8988T (cell line): Measurements from ENCODE around the gene AIDA.
"Not testable (repeated sequence)": the region's sequence is repeated elsewhere in the genome, so short reads cannot be mapped to it uniquely, and the experiment has no call there.

Experiments
- DNase-seq: peaks from one replicate; pipeline ENCODE4 v3.0.0; 2011

The AIDA gene

DNA sequence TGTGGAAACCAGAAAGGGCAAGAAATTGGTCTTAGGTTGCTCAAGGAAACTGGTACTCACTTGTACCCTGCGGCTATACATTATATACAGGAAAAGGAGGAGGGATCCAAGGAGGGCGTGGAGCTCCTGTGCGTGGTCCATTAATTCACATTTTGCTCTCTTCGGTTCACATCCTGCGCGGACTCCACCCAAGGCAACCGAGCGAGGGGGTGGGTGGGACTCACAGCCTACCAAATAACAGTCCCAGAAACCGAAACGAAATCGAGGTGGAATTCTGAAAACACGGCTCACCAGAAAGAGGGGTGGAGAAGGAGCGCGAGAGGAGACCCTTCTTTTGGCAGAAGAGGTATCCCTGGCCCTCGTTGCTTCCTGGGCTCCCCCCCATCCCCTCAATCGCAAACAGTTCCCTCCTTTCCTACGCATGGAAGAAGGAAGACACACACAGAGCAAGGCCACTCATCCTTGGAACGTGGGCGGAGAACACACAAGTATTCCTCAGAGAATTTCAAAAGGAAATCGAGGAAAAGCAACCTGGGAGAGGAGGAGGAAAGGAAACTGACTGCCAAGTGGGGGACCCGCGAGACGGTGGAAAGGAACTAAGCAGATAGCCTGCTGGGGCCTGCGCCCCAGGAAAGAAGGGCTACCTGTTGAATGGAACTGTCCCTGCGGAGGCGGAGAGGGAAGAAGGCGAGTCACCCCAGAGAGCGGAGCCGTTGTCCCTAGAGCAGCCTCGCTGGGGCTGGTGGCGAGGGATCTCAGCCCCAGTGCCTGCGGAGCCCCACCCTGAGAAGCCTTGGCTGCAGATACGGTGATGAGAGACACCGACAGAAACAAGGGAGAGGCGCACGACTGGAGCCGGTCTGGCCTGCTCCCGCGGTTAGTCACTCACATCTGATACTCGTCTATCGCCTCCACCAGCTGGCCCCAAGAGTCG, 705 bp downstream of the AIDA start:
- peak; percentile 46 for DNase-seq

DNA sequence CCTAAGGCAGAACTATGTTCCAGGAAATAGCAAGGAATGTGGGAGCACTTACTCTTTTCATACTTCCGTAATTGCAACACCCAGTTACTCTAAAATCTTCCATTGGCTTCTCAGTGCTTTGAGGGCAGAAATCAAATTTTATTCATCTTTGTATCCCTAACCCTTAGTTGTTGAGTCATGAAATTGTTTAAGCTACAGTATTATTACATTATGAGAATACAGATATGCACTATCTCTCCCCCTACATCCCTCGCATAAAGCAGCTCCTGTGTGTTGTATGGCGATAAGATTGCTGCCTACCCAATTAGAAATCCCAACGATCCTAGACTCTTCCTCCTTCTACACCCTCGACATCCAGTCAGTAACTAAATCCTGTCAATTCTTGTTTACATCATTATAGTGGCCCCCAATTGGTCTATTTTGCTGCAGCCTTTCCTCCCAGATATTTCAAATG, 2.6 kb downstream of the AIDA start:
- no peak for DNase-seq

DNA sequence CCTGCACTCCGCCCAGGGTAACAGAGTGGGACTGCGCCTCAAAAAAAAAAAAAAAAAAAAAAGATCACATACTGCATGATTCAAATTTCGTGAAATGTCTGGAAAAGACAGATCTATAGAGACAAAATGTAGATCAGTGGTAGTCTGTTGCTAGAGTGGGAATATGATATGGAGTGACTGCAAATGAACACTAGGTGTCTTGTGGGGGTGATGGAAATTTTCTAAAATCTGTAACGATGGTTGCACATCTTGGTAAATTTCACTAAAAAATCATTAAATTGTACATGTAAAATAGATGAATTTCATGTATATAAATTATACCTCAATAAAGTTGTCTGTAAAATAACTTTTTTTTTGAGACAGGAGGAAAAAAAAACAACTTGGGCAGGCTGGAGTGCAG, 5.5 kb downstream of the AIDA start:
- DNase-seq, result no peak

DNA sequence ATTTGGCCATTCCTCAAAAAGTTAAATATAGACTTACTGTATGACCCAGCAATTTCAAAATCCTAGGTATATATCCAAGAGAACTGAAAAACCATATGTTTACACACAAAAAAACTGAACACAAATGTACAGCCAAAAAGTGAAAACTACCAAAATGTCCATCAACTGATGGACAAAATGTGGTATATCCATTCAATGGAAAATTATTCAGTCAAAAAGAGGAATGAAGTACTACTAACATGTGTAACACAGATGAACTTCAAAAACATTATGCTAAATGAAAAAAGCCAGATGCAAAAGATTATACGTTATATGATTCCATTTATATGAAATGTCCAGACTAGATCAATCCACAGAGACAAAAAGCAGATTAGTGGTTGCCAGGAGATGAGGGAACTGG, 8.0 kb downstream of the AIDA start:
- no peak for DNase-seq

DNA sequence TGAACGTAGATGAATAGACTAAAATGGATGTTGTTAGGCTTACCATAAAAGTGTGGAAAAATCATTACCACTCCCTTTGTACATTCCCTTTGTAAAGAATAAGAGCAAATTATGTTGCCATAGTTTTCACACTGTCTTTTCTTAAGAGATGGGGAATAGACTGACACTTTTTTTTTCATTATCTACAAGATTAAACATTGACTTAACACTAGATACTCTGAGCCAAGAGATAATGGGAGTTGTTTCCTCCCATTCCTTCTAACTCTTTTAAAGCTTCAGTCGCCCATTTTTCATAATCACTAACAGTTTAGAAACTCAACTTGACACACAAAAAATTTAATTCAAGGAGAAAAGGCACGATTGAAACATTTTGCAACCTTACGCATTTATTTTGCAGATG, 10.1 kb downstream of the AIDA start:
- DNase-seq, result no peak

DNA sequence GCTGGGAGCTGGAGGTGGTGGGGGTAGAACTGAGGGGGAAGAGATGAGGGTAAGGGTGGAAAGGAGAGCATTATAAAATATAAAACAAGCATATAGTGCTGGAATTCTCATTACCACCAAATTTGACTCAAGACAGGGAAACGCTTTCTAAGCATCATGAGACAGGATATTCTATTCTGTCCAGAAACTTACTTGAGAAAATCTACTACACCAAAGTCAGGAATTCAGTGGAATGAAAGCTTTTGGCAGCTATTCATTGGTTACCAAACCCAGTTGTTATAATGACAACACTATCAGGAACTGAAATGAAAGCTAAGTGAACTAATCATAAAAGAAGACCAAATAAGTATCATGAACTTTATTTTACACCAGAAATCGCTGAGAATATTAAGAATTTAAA, 14.5 kb downstream of the AIDA start:
- DNase-seq, result no peak

DNA sequence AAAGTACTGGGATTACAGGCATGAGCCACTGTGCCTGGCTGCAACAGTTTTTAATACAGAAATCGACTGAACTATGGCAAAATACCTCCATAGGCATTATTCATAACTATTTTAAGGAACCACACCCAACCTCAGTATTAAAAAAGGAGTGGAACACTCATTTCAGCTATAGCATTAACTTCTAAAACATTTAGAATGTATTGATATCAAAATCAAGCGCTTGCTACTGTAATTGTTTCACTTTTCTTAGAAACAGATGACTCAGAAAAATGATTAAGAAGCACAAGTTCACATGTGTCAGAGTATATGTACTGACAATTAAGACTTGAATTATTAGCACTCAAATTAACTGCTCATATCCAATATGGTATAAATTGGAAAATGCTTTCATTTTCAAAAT, 15.1 kb downstream of the AIDA start:
- DNase-seq, result no peak

DNA sequence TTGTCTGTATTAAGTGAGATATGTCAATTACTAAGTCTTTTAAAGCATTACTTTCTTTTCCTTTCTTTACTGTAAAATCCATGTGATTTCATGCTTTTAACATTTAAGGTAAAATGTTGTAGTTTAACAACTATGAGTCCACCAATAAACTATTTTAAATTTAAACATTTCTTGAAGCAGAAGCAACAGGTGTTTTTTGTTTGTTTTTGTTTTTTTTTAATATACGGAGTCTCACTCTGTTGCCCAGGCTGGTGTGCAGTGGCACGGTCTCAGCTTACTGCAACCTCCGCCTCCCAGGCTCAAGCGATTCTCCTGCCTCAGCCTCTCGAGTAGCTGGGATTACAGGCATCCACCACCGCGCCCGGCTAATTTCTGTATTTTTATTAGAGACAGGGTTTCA, 15.6 kb downstream of the AIDA start:
- no peak for DNase-seq

DNA sequence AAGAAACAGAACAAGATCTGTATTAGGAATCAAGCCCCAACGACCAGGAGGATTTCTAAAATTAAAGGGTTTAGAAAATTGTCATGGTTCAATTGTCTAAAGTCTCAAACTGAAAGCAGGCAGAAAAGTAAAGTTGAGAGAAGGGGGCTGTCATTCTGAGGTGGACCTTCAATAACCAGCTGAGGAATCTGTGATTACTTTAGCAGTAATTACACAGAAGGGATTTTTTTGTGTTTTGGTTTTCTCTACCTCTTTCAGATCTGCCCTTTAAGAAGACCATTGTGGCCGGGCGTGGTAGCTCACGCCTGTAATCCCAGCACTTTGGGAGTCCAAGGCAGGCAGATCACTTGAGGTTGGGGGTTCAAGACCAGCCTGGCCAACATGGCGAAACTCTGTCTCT, 17.4 kb downstream of the AIDA start:
- DNase-seq, result no peak

DNA sequence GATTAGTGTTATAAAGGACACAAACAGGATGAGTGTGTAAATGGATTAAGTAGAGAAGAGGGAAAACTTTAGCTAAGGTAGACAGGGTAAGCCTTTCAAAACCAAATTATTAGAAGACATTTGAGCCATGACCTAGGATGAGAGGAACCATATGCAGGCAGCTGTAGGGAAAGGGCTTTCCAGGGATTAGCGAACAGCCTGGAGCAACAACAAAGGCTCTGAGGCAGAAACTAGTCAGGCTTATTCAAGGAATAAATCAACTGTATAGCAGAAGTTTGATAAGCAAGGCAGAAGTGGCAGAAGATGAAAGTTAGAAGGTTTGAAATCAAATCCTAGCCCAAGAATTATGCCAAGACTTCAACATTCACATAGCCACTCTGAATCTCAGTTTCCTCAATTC, 21.3 kb downstream of the AIDA start:
- DNase-seq, result no peak

DNA sequence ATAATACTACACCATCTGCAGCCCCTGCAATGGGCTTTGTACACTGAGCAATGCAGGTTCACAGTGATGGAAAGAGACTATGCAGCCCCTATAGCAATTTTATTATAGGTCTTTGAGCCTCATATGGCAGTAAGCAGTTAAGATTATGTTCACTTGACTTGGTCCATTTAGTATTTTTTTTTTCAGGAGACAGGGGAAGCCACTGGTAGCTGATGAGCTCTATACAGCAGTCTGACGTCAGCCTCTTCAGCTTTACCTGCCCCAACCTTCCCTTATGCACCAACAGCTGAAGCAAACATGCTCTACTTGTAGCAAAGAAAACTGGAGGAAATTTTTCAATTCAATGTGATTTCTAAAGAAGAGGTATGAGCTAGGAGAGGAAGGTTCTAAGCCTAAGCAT, 32.2 kb downstream of the AIDA start:
- no peak for DNase-seq

DNA sequence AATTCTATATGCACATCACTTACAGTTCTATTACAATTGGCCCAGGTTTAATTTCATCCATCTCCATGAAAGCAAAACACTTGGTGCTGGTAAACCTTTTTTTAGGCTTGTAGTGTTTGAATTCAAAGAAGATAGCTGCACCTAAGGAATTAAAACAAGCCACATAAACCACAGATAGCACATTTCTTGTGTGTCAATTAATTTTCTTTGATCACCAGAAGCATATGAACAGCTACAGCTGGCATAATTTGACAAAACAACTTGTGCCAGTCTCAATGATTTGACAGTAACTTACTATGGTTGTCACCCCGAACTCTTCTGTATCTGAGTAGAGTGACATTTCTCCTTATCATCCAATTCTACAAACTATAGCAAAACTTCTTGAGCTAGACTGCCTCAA, 42.2 kb downstream of the AIDA start:
- DNase-seq, result no peak

DNA sequence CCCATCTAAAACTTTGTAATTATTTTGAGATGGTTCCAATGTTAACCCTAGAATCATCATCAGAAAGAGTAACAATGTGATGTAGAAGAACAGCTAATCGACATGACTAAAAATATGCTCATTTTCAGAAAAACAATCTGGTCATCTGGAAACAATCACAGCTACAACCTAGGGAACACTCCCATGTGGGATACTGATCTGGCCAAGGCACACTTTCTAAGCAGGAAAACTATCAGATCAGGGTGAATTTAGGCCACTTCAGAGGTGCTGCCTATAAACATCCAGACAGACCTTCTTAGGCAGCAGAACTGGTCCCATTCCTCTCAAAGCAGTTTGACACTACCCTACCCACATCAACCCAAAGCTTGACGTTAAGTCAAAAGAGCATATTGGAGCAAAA, 43.2 kb downstream of the AIDA start:
- DNase-seq, result not testable (repeated sequence)

DNA sequence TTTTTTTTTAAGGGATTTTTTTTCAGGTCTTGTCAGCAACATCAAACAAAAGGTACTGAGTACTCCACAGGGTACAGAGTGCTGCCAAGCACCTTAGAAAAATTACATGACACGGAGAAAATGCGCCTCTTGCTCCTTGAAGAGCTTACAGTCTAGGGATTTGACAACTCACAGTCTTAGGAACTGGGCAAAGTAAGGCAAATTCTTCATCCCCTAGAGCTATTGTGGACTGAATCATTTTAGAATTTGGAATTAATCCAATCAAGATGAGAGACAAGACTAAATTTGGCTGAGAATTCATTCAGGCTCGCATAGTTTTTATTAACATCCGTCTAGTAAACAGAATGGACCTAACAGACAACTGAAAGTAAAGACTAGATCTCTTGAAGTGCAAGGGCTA, 44.1 kb downstream of the AIDA start:
- not testable (repeated sequence) for DNase-seq

DNA sequence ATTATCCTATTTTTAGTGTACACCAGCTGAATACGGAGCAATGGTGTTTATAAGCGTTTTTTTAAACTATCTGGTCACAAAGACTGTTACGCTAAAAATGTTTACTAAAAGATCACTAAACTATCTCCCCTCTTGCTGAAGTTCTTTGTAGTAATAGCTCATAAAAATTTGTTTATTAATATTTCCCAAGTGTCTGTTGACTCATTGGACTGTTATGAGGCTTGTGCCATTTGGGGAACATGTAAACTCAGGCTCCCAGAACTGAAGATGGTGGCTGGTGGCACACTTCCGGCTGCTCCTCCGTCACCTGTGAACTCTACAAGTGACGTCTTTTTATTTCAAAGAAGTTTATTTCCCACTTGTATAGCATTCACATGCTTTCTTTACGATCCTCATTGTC, 46.3 kb downstream of the AIDA start:
- DNase-seq, result no peak

DNA sequence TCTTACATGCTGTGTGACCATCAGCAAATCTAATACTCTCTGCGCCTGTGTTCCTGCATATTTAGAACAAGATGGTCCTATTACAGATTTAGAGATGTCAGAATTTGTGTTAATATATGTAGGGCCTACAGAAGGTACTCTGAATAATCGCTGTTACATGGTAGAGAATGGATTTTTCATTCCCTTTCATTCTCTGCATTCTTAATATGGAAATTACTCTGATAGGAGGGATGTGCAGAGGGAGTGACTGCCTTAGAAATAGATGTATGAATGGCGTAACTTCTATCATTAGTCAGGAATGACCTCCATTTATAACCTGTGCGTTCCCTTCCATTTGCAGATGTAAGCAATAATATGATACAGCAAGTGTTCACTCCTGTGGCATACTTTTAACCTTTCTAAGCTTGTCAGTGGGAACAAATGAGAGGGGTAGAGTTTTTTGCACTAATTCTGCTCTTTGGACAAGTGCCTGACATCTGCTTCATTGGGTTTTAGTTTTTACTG, 48.8 kb downstream of the AIDA start:
- DNase-seq, result no peak

DNA sequence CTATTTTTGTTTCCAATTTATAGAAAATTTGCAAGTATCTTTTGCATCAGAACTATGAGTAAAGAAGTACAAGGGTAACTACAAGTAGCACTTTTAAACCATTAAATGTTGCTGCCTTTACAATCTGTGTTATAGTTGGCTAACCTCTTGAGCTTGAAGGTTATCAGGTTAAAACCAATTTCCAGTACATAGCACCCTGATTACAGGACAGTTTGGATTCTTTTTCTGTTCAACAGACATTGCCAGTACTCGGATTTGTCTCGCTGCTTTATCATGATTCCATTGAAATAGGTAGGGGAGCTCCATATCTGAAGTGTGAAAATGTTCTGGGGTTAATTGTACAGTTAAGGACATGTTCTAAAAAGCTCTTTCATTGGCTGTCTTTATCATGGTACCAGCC, 54.4 kb downstream of the AIDA start:
- DNase-seq, result no peak

DNA sequence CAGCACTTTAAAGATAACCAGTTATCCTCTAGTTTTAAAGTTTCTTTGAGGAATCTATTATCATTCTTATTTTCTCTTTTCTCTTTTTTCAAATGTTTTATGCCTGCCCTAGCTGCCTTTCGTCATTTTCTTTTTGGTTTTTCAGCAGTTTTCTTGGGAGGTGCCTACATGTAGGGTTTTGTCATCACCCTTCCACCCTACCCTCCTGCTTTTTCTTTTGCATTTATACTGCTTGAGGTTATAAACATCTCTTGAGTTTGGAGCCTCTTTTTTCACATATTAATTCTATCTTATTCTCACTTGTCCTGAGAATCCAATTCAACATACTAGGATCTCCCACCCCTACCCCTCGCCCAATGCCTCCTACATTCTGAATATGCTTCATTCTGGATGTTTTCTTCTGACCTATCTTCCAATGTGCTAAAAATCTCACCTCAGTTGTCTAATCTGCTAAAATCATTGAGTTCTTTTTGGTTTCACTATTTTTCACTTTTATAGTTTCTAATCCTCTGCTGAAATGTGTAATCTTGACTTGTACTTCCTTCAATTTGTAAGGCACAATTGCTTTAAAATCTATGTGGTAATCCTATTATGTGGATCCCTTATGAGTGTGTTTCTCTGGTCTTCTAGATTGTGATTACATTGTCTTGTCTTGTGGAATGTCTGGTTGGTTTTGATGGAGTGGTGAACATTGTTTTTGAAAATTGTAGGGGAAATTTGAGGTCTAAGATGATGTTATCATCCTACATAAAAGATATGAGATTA, 55.7 kb downstream of the AIDA start:
- DNase-seq, result no peak

DNA sequence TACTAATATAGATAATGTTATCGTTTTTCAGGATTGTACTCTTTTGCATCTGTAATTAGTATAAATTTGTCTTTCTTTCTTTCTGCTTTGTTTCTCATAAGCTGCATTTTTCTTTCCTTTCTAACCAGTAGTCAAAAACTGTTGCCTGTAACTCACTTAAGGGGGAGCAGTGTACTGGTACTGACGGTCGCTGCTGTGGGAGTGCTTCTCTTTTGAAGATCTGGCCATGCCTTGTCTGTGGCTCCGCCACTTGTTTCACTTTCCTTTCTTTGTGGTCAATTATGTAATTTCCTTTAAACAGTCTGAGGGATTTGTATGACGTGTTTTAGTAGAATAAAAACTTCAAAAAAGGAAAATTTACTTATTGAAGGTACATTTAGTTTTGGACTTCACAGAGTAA, 57.4 kb downstream of the AIDA start:
- no peak for DNase-seq

DNA sequence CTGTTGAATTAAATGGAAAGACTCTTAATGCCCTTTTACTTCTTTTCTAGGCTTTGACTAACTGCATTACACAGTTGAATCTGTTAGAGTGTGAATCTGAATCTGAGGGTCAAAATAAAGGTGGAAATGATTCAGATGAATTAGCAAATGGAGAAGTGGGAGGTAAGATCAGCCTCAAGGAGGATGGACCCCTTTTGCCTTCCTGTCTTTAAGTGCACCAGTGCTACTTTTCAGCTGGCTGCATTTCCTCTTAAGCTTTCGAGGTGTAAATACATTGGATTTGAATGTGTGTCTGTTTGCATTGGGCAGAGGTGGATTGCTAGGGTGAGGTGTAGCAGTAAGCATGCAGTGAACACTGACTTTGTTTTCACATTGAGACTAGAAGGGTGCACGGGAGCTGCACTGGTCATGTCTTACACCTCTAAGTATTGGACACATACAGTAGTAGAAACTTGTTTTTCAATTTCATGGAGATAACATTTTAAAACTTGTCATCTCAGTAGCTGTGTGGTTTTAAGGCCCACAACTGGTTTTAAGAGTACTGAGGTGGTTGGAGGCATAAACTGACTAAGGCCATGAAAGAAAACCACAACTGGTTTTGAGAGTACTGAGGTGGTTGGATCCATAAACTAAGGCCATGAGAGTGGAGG, 59.0 kb downstream of the AIDA start:
- DNase-seq, result no peak

DNA sequence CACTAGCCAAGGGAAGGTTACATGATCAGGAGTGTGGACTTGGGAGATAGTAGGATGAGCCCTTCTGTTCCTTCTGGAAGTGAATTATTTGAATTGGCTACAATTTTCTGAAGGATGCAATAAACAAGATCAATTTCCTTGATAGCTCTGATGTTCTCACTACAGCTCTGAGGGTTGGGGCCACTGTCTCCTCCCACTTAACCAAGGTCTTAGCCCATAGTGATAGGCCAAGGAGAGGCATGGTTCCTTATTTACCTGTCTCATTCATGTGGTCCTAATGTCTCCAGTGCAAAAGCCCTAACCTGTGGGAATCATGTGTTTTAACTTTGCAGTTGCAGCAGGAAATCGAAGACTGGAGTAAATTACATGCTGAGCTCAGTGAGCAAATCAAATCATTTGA, 59.6 kb downstream of the AIDA start:
- no peak for DNase-seq

DNA sequence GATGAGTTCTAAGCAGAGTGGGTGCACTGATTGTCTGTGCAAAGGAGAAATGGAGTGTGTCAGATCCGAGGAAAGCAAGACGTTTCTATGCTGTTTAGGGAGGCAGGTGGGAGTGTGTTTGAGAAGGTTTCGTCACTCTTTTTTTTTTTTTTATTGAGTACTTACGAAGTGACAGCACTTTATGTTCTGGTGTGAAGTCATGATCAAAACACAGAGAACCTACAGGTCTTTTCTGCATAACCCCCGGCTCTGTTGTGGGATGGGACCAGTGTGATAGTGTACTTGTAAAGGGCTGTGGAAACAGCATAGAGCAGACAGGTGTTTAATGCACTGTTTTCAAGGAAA, 67.7 kb downstream of the AIDA start:
- DNase-seq, result no peak

DNA sequence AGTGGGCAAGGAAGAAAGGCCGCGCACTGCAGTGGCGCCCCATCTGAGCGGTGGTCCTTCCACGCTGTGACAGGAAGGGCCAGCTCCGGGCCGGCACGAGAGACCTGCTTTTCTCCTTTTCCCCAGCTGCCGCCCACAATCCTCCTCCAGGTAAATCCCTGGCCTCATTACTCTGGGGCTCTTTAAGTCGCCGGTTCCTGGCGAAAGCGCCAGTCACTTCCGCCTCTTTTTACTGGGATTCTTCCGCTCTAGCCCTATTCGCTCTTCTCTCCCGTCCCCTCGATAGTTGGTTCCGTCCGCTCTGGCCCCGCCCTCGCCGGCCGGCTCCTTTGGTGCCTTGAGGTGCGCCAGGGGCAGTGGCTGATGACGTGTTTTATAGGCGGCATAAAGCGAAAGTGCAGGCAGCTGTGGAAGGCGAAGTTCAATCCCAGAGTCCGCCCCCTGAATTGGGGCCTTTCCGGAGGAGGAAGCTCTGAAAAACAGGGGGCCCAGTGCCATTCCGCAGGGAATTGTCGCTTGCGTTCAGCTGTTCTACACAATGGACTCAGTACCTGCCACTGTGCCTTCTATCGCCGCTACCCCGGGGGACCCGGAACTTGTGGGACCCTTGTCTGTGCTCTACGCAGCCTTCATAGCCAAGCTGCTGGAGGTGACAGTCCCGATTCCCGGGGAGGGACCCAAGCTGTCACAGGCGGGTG, 68.2 kb downstream of the AIDA start:
- DNase-seq, result peak; percentile 35
